Esophagus squamous epithelium (tissue), 5 donors: ENCODE data around the gene SOX18. TPM values are rescaled to one million over a fixed set of nuclear protein-coding genes. Genes with fewer than 3 reads are reported as not detected.

Source experiments
- DNase-seq: peaks from one replicate; lab custom pipeline; 2025; lab: John Stamatoyannopoulos, UW
- H3K27ac ChIP-seq, 4 donors: fragments of 200-600 bp; sonication (generic); one replicate each; pipeline ENCODE4 v1.5.1; 2016 to 2019; ENCODE audit warnings: mild to moderate bottlenecking in 1 of 4
- H3K27me3 ChIP-seq, 4 donors: fragments of 200-600 bp; sonication (generic); 1 replicate in 3 of 4; 2 replicates in 1 of 4; pipeline versions ENCODE4 v1.5.1 to v1.6.0; 2017 to 2021; ENCODE audit warnings: antibody characterized with exemption in 1 of 4
- H3K36me3 ChIP-seq, 3 donors: fragments of 200-600 bp; sonication (generic); one replicate each; pipeline ENCODE4 v1.5.1; 2016 to 2019
- H3K4me1 ChIP-seq, 3 donors: fragments of 200-600 bp; sonication (generic); one replicate each; pipeline ENCODE4 v1.5.1; 2017 to 2019
- H3K4me3 ChIP-seq, 4 donors: fragments of 200-600 bp; sonication (generic); 1 replicate in 3 of 4; 2 replicates in 1 of 4; pipeline ENCODE4 v1.5.1; 2016 to 2019; ENCODE audit warnings: mild to moderate bottlenecking in 2 of 4, moderate library complexity in 1 of 4
- H3K9me3 ChIP-seq, 3 donors: fragments of 200-600 bp; sonication (generic); one replicate each; pipeline ENCODE4 v1.5.1; 2016 to 2019
- POLR2A ChIP-seq, 4 donors: fragments of 450-650 bp; IDR thresholded peaks; one replicate each; pipeline ENCODE4 v1.6.1; 2017; ENCODE audit warnings: antibody characterized with exemption in 4 of 4, mild to moderate bottlenecking in 4 of 4, moderate library complexity in 3 of 4
- WGBS, 2 donors: methylation state at CpG; one replicate each; pipeline ENCODE4 v1.1.5; 2018; 5-methylcytosine and 5-hydroxymethylcytosine counted together
- intact Hi-C: fragments of 100-400 bp; cut with DNase I; formaldehyde crosslinking; loops from one replicate; pipeline ENCODE4 v1.15.0; 2022
- total RNA-seq, 4 donors: library from RNA; depleted of rRNA; stranded (reverse); fragments of >200 nt; gene quantifications; one replicate each; pipeline ENCODE4 v1.1.0, GENCODE V29; 2016
- TF ChIP-seq, protein P1 (sequence below), 6 experiments: fragments of 450-650 bp in 4 of 6; fragments of 200-600 bp in 2 of 6; sonication (generic) in 2 of 6; IDR thresholded peaks; one replicate each; pipeline ENCODE4 v1.5.1; 2016 to 2019; ENCODE audit warnings: antibody characterized with exemption in 6 of 6, mild to moderate bottlenecking in 4 of 6, moderate library complexity in 4 of 6
- donor health status: DM: yes; HTN: yes; CAD: no.

SOX18 gene
- total RNA-seq, 4 donors from 2014 or later = 1.3 to 4.5 (median 3.9) TPM

DNA sequence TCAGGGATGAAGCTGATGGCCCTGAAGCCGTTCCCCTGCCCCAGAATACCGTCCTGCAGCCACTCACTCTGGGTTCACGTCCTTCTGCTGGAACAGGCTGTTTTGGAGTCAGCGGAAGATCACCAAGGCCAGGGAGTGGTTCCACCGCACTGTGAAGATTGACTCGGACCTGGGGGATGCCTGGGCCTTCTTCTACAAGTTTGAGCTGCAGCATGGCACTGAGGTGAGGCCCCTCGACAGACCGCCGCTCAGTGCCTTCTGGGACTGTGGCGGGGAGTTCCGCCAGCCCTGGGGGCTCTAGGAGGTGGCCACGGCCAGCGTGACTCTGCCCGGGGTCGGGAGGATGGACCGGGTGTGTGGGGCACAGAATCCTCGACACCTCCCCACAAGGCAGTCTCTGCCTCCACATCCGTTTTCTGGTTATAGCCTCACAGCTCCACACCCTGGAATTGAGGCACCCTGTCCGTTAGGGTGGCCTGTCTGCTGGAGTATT, 17.6 kb downstream of the SOX18 start:
- H3K4me1 ChIP-seq = peaks cover 0 to 12% (median 0%) of the 10 kb centered on the region in 3 donors
- intact Hi-C loops = loop anchor here (10.0 kb wide), 1 partner anchor 47 kb away; the partner anchor contains the start of gene PRPF6
- H3K27ac ChIP-seq = no peak overlapping the region
- no peak for TF ChIP-seq POLR2A (IDR thresholded peaks at IDR 0.05)
- TF ChIP-seq, protein P1, sequence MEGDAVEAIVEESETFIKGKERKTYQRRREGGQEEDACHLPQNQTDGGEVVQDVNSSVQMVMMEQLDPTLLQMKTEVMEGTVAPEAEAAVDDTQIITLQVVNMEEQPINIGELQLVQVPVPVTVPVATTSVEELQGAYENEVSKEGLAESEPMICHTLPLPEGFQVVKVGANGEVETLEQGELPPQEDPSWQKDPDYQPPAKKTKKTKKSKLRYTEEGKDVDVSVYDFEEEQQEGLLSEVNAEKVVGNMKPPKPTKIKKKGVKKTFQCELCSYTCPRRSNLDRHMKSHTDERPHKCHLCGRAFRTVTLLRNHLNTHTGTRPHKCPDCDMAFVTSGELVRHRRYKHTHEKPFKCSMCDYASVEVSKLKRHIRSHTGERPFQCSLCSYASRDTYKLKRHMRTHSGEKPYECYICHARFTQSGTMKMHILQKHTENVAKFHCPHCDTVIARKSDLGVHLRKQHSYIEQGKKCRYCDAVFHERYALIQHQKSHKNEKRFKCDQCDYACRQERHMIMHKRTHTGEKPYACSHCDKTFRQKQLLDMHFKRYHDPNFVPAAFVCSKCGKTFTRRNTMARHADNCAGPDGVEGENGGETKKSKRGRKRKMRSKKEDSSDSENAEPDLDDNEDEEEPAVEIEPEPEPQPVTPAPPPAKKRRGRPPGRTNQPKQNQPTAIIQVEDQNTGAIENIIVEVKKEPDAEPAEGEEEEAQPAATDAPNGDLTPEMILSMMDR (IDR thresholded peaks at IDR 0.05) = no peak
- peaks cover 0 to 10% (median 0%) of the 10 kb centered on the region in 4 donors for H3K27me3 ChIP-seq
- DNase-seq = no peak
- no peaks in the 10 kb centered on the region for H3K9me3 ChIP-seq
- WGBS, 2 donors = 82 to 92% methylated on average over 4 of the region's 19 CpGs
- H3K36me3 ChIP-seq = peaks cover 35 to 88% (median 45%) of the 10 kb centered on the region in 3 donors
- no peak overlapping the region for H3K4me3 ChIP-seq

DNA sequence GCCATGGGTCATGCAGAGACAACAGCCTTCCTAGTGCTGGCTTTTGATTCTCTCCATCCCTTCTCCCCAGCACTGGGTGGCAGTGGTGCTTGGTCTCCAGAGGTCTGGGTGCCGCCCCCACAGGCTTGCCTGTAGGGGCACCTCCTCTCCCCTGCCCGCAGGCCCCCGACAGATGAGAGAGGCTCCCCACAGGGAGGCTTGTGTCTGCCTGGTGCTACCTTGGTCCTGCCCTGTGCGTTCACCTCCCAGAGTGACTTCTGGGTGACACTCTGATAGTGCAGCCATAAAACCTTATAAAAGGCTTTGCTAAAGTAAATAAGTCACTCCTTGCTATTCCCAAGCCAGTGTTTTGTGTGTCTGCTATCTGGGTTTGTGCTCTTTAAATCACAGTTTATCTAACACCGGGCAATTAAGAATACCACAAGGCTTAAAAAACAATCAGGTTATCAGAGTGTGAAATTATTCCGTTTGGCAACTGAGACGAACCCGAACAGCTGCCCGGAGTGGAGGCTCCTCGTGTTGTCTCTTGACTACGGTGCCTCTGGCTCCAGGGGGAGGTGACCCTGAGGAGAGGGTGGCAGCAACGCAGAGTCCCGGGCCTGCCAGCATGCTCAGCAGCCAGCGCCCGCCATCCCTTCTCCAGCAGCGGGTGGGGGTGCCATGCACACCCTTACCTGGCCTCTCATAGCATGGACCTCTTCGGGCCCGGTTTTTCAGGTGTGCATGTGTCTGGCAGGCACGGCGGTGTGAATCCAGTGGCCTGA, 18.9 kb downstream of the SOX18 start:
- TF ChIP-seq POLR2A (IDR thresholded peaks at IDR 0.05) = no peak
- TF ChIP-seq, protein P1 (IDR thresholded peaks at IDR 0.05) = no peak
- Histone ChIP-seq H3K36me3 (peaks cover 42 to 100% (median 58%) of the 10 kb centered on the region in 3 donors), H3K4me1 (peaks cover 0 to 12% (median 0%) of the 10 kb centered on the region in 3 donors), H3K9me3 (no peaks in the 10 kb centered on the region), H3K27me3 (no peaks in the 10 kb centered on the region), H3K27ac (no peak overlapping the region), H3K4me3 (no peak overlapping the region)
- intact Hi-C loops = loop anchor here (10.0 kb wide), 1 partner anchor 46 kb away; the partner anchor contains the start of gene PRPF6
- 93% methylated on average over 12 to 13 of the region's 20 CpGs for WGBS, 2 donors
- DNase-seq = no peak

DNA sequence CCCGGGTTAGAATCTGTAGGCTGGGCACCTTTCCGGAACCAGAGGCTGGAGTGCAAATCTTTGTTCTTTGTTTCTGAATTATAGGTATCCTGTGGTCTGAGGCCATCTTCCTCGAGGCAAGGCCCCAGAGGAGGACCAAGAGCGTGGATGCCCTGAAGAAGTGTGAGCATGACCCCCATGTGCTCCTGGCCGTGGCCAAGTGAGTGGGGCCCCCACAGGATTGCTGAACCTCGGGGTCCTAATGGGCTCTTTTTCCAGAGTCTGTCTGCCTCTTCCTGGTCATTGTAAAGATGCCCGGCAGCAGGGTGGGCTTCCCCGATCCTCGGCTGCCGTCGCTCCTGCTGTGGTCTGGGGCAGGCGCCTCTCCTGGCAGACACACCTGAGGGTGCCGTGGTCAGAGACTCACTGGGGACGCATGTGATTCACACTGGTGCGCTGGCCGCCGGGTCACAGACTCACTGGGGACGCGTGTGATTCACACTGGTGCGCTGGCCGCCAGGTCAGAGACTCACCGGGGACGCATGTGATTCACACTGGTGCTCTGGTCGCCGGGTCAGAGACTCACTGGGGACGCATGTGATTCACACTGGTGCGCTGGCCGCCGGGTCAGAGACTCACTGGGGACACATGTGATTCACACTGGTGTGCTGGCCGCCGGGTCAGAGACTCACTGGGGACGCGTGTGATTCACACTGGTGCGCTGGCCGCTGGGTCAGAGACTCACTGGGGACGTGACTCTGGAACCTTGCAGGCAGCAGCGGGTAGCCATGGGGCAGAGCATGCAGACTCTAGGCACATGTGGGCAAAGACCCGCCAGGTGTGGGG, 19.9 kb downstream of the SOX18 start:
- H3K4me3 ChIP-seq = no peak overlapping the region
- peaks cover 42 to 100% (median 66%) of the 10 kb centered on the region in 3 donors for H3K36me3 ChIP-seq
- peaks cover 0 to 9% (median 0%) of the 10 kb centered on the region in 3 donors for H3K4me1 ChIP-seq
- 89 to 94% methylated on average over 8 to 10 of the region's 38 CpGs for WGBS, 2 donors
- intact Hi-C loops = loop anchor here (10.0 kb wide), 1 partner anchor 45 kb away; the partner anchor contains the start of gene PRPF6
- TF ChIP-seq, protein P1 (IDR thresholded peaks at IDR 0.05) = no peak
- no peak for TF ChIP-seq POLR2A (IDR thresholded peaks at IDR 0.05)
- H3K9me3 ChIP-seq = no peaks in the 10 kb centered on the region
- DNase-seq = no peak
- H3K27me3 ChIP-seq = no peaks in the 10 kb centered on the region
- H3K27ac ChIP-seq = no peak overlapping the region

DNA sequence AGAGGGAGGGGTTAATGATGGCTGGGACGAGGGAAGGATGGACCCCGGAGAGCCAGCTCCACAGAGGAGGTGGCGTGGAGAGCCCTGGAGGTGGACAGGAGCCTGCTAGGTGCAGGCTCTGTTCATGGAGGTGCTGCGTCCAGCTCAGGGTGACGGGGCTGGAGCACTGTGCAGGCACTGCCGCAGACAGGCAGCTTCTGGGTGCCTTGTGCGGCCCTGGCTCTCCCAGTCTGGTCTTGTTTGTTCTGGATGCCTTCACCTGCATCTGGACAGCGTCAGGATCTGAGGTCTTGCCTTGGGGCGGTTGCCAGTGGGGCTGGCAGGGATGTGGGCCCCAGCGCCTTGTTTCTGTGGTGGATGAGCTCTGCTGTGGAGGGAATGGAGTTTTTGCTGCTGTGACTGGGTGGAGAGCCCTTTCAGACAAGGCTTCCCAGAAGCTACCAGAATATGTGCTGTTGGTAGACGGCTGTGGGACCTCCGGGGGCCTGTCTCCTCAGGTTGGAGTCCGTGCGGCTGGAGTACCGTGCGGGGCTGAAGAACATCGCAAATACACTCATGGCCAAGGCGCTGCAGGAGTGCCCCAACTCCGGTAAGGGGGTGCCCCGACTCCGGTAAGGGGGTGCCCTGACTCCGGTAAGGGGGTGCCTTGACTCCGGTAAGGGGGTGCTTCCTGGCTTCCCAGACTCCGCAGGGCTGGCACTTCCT, 21.3 kb downstream of the SOX18 start:
- intact Hi-C loops = no loop called here
- Histone ChIP-seq H3K27me3 (no peaks in the 10 kb centered on the region), H3K27ac (no peak overlapping the region), H3K9me3 (no peaks in the 10 kb centered on the region), H3K4me3 (no peak overlapping the region), H3K4me1 (no peaks in the 10 kb centered on the region), H3K36me3 (peaks cover 48 to 100% (median 77%) of the 10 kb centered on the region in 3 donors)
- no peak for DNase-seq
- 94% methylated on average over 6 to 18 of the region's 24 CpGs for WGBS, 2 donors
- TF ChIP-seq POLR2A (IDR thresholded peaks at IDR 0.05) = no peak
- TF ChIP-seq, protein P1 (IDR thresholded peaks at IDR 0.05) = no peak
